ENCODE measurements around the gene AOC2. TPM values are rescaled to one million over a fixed set of nuclear protein-coding genes. Genes with fewer than 3 reads are reported as not detected.
"Not testable (repeated sequence)": the region's sequence is repeated elsewhere in the genome, so short reads cannot be mapped to it uniquely, and the experiment has no call there.

AOC2 gene
- total RNA-seq, 2 experiments from 2014 or later, result 2.0 to 2.1 TPM

GRCh38 chr17:42856516-42856915 is 12.1 kb downstream of the AOC2 start:
- ATAC-seq; DNase-seq; CTCF ChIA-PET; H3K9me3 Mint-ChIP-seq (ENCODE audit: insufficient read depth); H3K27ac Mint-ChIP-seq; H3K36me3 Mint-ChIP-seq (ENCODE audit: low read depth); H3K4me1 Mint-ChIP-seq (ENCODE audit: low read depth); H3K27me3 Mint-ChIP-seq (ENCODE audit: low read depth); H3K4me3 Mint-ChIP-seq: not testable (repeated sequence)
- POLR2A ChIA-PET, result interaction anchor here (1.5 kb wide), 1 partner anchor 13 kb away, joined by 3 read pairs; the partner anchor contains the start of gene AOC2

GRCh38 chr17:42857389-42857788 is 13.0 kb downstream of the AOC2 start:
- ChIA-PET POLR2A (interaction anchor here (1.5 kb wide), 1 partner anchor 13 kb away, joined by 3 read pairs; the partner anchor contains the start of gene AOC2), CTCF (no interaction called here)
- Mint-ChIP-seq H3K36me3 (ENCODE audit: low read depth) (no peaks in the 10 kb centered on the region), H3K4me1 (ENCODE audit: low read depth) (no peaks in the 10 kb centered on the region), H3K9me3 (ENCODE audit: insufficient read depth) (no peaks in the 10 kb centered on the region), H3K4me3 (no peak overlapping the region), H3K27me3 (ENCODE audit: low read depth) (peaks cover 2% of the 10 kb centered on the region), H3K27ac (no peak overlapping the region)
- DNase-seq (no peak), ATAC-seq (no peak)

- CTCF ChIA-PET, result interaction anchor here (0.9 kb wide), 1 partner anchor 17 kb away, joined by 3 read pairs; no protein-coding TSS in a partner anchor
- Mint-ChIP-seq H3K4me3 (no peak overlapping the region), H3K4me1 (ENCODE audit: low read depth) (no peaks in the 10 kb centered on the region), H3K27me3 (ENCODE audit: low read depth) (peaks cover 9% of the 10 kb centered on the region), H3K9me3 (ENCODE audit: insufficient read depth) (no peaks in the 10 kb centered on the region), H3K36me3 (ENCODE audit: low read depth) (no peaks in the 10 kb centered on the region), H3K27ac (no peak overlapping the region)
- POLR2A ChIA-PET, result no interaction called here
- DNase-seq (no peak), ATAC-seq (no peak)
These were observed 21.3 kb downstream of the AOC2 start for GRCh38 chr17:42865638-42866094.

GRCh38 chr17:42866216-42866615 is 21.8 kb downstream of the AOC2 start:
- Mint-ChIP-seq H3K27me3 (ENCODE audit: low read depth) (peaks cover 9% of the 10 kb centered on the region), H3K36me3 (ENCODE audit: low read depth) (no peaks in the 10 kb centered on the region), H3K4me1 (ENCODE audit: low read depth) (no peaks in the 10 kb centered on the region), H3K27ac (no peak overlapping the region), H3K4me3 (no peak overlapping the region), H3K9me3 (ENCODE audit: insufficient read depth) (no peaks in the 10 kb centered on the region)
- ChIA-PET CTCF (no interaction called here), POLR2A (no interaction called here)
- ATAC-seq (no peak), DNase-seq (no peak)

GRCh38 chr17:42866631-42867575 is 22.5 kb downstream of the AOC2 start:
- DNase-seq, result no peak
- CTCF ChIA-PET, result no interaction called here
- ATAC-seq, result no peak
- Mint-ChIP-seq H3K9me3 (ENCODE audit: insufficient read depth) (no peaks in the 10 kb centered on the region), H3K36me3 (ENCODE audit: low read depth) (no peaks in the 10 kb centered on the region), H3K4me1 (ENCODE audit: low read depth) (no peaks in the 10 kb centered on the region), H3K27me3 (ENCODE audit: low read depth) (peaks cover 9% of the 10 kb centered on the region), H3K4me3 (no peak overlapping the region), H3K27ac (no peak overlapping the region)
- POLR2A ChIA-PET, result no interaction called here

- H3K4me3 Mint-ChIP-seq; DNase-seq; H3K27me3 Mint-ChIP-seq (ENCODE audit: low read depth); H3K9me3 Mint-ChIP-seq (ENCODE audit: insufficient read depth); H3K27ac Mint-ChIP-seq; ATAC-seq; H3K4me1 Mint-ChIP-seq (ENCODE audit: low read depth); CTCF ChIA-PET; POLR2A ChIA-PET; H3K36me3 Mint-ChIP-seq (ENCODE audit: low read depth): not testable (repeated sequence)
These were observed 23.4 kb downstream of the AOC2 start for GRCh38 chr17:42867694-42868261.

- H3K27ac Mint-ChIP-seq, result no peak overlapping the region
- peaks cover 7% of the 10 kb centered on the region for H3K27me3 Mint-ChIP-seq (ENCODE audit: low read depth)
- ChIA-PET POLR2A (no interaction called here), CTCF (no interaction called here)
- H3K4me1 Mint-ChIP-seq (ENCODE audit: low read depth), result no peaks in the 10 kb centered on the region
- H3K4me3 Mint-ChIP-seq, result no peak overlapping the region
- DNase-seq, result no peak
- H3K36me3 Mint-ChIP-seq (ENCODE audit: low read depth), result no peaks in the 10 kb centered on the region
- ATAC-seq, result no peak
- no peaks in the 10 kb centered on the region for H3K9me3 Mint-ChIP-seq (ENCODE audit: insufficient read depth)
These were observed 24.0 kb downstream of the AOC2 start for GRCh38 chr17:42868338-42868737.

GRCh38 chr17:42871647-42872046 is 27.3 kb downstream of the AOC2 start:
- no peaks in the 10 kb centered on the region for H3K36me3 Mint-ChIP-seq (ENCODE audit: low read depth)
- H3K9me3 Mint-ChIP-seq (ENCODE audit: insufficient read depth), result no peaks in the 10 kb centered on the region
- ATAC-seq, result no peak
- ChIA-PET POLR2A (no interaction called here), CTCF (no interaction called here)
- DNase-seq, result no peak
- no peak overlapping the region for H3K4me3 Mint-ChIP-seq
- H3K27me3 Mint-ChIP-seq (ENCODE audit: low read depth), result peaks cover 9% of the 10 kb centered on the region
- no peaks in the 10 kb centered on the region for H3K4me1 Mint-ChIP-seq (ENCODE audit: low read depth)
- H3K27ac Mint-ChIP-seq, result no peak overlapping the region

- ATAC-seq, result no peak
- DNase-seq, result no peak
- Mint-ChIP-seq H3K9me3 (ENCODE audit: insufficient read depth) (no peaks in the 10 kb centered on the region), H3K27ac (no peak overlapping the region), H3K4me3 (no peak overlapping the region), H3K36me3 (ENCODE audit: low read depth) (no peaks in the 10 kb centered on the region), H3K27me3 (ENCODE audit: low read depth) (peaks cover 11% of the 10 kb centered on the region), H3K4me1 (ENCODE audit: low read depth) (no peaks in the 10 kb centered on the region)
- ChIA-PET CTCF (no interaction called here), POLR2A (no interaction called here)
These were observed 28.0 kb downstream of the AOC2 start for GRCh38 chr17:42872251-42872965.

GRCh38 chr17:42873315-42873714 is 28.9 kb downstream of the AOC2 start:
- no peak overlapping the region for H3K27ac Mint-ChIP-seq
- ATAC-seq (no peak), DNase-seq (no peak)
- H3K4me3 Mint-ChIP-seq, result no peak overlapping the region
- peaks cover 11% of the 10 kb centered on the region for H3K27me3 Mint-ChIP-seq (ENCODE audit: low read depth)
- ChIA-PET CTCF (no interaction called here), POLR2A (no interaction called here)
- H3K36me3 Mint-ChIP-seq (ENCODE audit: low read depth), result no peaks in the 10 kb centered on the region
- H3K4me1 Mint-ChIP-seq (ENCODE audit: low read depth), result no peaks in the 10 kb centered on the region
- H3K9me3 Mint-ChIP-seq (ENCODE audit: insufficient read depth), result no peaks in the 10 kb centered on the region

- H3K4me3 Mint-ChIP-seq; H3K36me3 Mint-ChIP-seq (ENCODE audit: low read depth); POLR2A ChIA-PET; ATAC-seq; CTCF ChIA-PET; H3K4me1 Mint-ChIP-seq (ENCODE audit: low read depth); H3K9me3 Mint-ChIP-seq (ENCODE audit: insufficient read depth); DNase-seq; H3K27ac Mint-ChIP-seq: not testable (repeated sequence)
- peaks cover 11% of the 10 kb centered on the region for H3K27me3 Mint-ChIP-seq (ENCODE audit: low read depth)
These were observed 29.7 kb downstream of the AOC2 start for GRCh38 chr17:42873932-42874695.
